Gastroesophageal sphincter (tissue), 3 donors: ENCODE results near the gene ZNF182.
"Not testable (repeated sequence)": the region's sequence is repeated elsewhere in the genome, so short reads cannot be mapped to it uniquely, and the experiment has no call there.

ENCODE experiments used
- CTCF ChIP-seq, 4 experiments: fragments of 200-600 bp in 2 of 4; fragments of 450-650 bp in 2 of 4; sonication (generic) in 1 of 4; IDR thresholded peaks; one replicate each; pipeline ENCODE4 v1.5.1; 2017 to 2019; ENCODE audit warnings: antibody characterized with exemption in 4 of 4, mild to moderate bottlenecking in 2 of 4, moderate library complexity in 2 of 4
- EP300 ChIP-seq: sonication (generic); formaldehyde crosslinking; IDR thresholded peaks from one replicate; pipeline ENCODE4 v1.6.1; 2017; ENCODE audit warnings: antibody characterized with exemption, mild to moderate bottlenecking

GRCh38 chrX:48019892-48020291 is 16.1 kb upstream of the ZNF182 start:
- not testable (repeated sequence) for TF ChIP-seq CTCF (IDR thresholded peaks at IDR 0.05); EP300
